GM23338 (cell line): Measurements from ENCODE around the gene HKDC1. TPM values are rescaled to one million over a fixed set of nuclear protein-coding genes. Genes with fewer than 3 reads are reported as not detected.

ENCODE experiments used
- ATAC-seq: fragments of 200-7000 bp; cut with Tn5 transposase; 3 replicates; pipeline ENCODE4 v1.9.1; 2020
- DNase-seq: peaks from one replicate; pipeline ENCODE4 v3.0.0-alpha.2; 2015; ENCODE audit warnings: low spot score
- H2AFZ ChIP-seq: fragments of 200-600 bp; sonication (generic); 2 replicates; pipeline ENCODE4 v1.8.0; 2016; ENCODE audit warnings: antibody characterized with exemption, mild to moderate bottlenecking, moderate library complexity
- H3F3A ChIP-seq: fragments of 200-600 bp; sonication (generic); replicated peaks from 2 replicates; pipeline ENCODE4 v1.8.0; 2017; ENCODE audit warnings: antibody characterized with exemption, mixed run types, low read depth
- H3K27ac ChIP-seq: fragments of 200-600 bp; sonication (generic); 2 replicates; pipeline ENCODE4 v1.6.1; 2016; ENCODE audit warnings: low read depth
- H3K27me3 ChIP-seq: fragments of 200-600 bp; sonication (generic); 2 replicates; pipeline ENCODE4 v1.8.0; 2016; ENCODE audit warnings: mild to moderate bottlenecking, mixed run types, moderate library complexity; ENCODE audit not compliant: insufficient read depth
- H3K36me3 ChIP-seq: fragments of 200-600 bp; sonication (generic); 2 replicates; pipeline ENCODE4 v1.8.0; 2016; ENCODE audit warnings: mild to moderate bottlenecking; ENCODE audit not compliant: insufficient read depth
- H3K4me1 ChIP-seq: fragments of 200-600 bp; sonication (generic); 2 replicates; pipeline ENCODE4 v1.8.0; 2016; ENCODE audit warnings: mild to moderate bottlenecking, moderate library complexity; ENCODE audit not compliant: insufficient read depth
- H3K4me2 ChIP-seq: fragments of 200-600 bp; sonication (generic); 2 replicates; pipeline ENCODE4 v1.7.1; 2017; ENCODE audit warnings: mixed run types
- H3K4me3 ChIP-seq: fragments of 200-600 bp; sonication (generic); 2 replicates; pipeline ENCODE4 v1.6.1; 2016; ENCODE audit warnings: mixed run types
- H3K79me2 ChIP-seq: fragments of 200-600 bp; sonication (generic); replicated peaks from 2 replicates; pipeline ENCODE4 v1.8.0; 2017; ENCODE audit warnings: mild to moderate bottlenecking; ENCODE audit not compliant: insufficient read depth
- H3K9me2 ChIP-seq: fragments of 200-600 bp; sonication (generic); 2 replicates; pipeline ENCODE4 v1.8.0; 2017; ENCODE audit not compliant: insufficient read depth
- H4K20me1 ChIP-seq: fragments of 200-600 bp; sonication (generic); replicated peaks from 2 replicates; pipeline ENCODE4 v1.8.0; 2017; ENCODE audit warnings: mild to moderate bottlenecking; ENCODE audit not compliant: insufficient read depth
- H3K27ac Mint-ChIP-seq: 2 replicates; pipeline ENCODE4 v1.8.0; 2020; ENCODE audit warnings: inconsistent platforms, mild to moderate bottlenecking, moderate library complexity, mixed read lengths
- H3K27me3 Mint-ChIP-seq: 3 replicates; pipeline ENCODE4 v1.8.0; 2022; ENCODE audit warnings: low read depth, mild to moderate bottlenecking, moderate library complexity, mixed read lengths, inconsistent platforms; ENCODE audit not compliant: insufficient read depth, poor library complexity
- H3K36me3 Mint-ChIP-seq: 3 replicates; pipeline ENCODE4 v1.8.0; 2021; ENCODE audit warnings: low read depth, mild to moderate bottlenecking, inconsistent platforms, moderate library complexity, mixed read lengths
- H3K4me1 Mint-ChIP-seq: 3 replicates; pipeline ENCODE4 v1.8.0; 2020; ENCODE audit warnings: mild to moderate bottlenecking, inconsistent platforms, mixed read lengths
- H3K4me3 Mint-ChIP-seq: 3 replicates; pipeline ENCODE4 v1.8.0; 2021; ENCODE audit warnings: moderate library complexity, mild to moderate bottlenecking, inconsistent platforms, mixed read lengths
- H3K9me3 Mint-ChIP-seq: 3 replicates; pipeline ENCODE4 v1.8.0; 2020; ENCODE audit warnings: moderate library complexity, mild to moderate bottlenecking, inconsistent platforms, mixed read lengths
- CREB1 ChIP-seq: fragments of 250-450 bp; sonication (Bioruptor Pico); IDR thresholded peaks from 2 replicates; pipeline ENCODE4 v1.5.0; 2020; ENCODE audit warnings: low read depth, mild to moderate bottlenecking, moderate library complexity
- CTCF ChIP-seq, 2 experiments: fragments of 200-600 bp in 1 of 2; sonication (generic) in 1 of 2; conservative IDR thresholded peaks; 2 replicates each; pipeline versions ENCODE4 v1.5.1 to v1.6.1; 2016 to 2017; ENCODE audit warnings: antibody characterized with exemption in 2 of 2, low read depth in 2 of 2, mild to moderate bottlenecking in 2 of 2, moderate library complexity in 1 of 2
- ETS1 ChIP-seq: IDR thresholded peaks from 2 replicates; pipeline ENCODE4 v1.6.1; 2016; ENCODE audit warnings: antibody characterized with exemption
- EZH2 ChIP-seq: fragments of 200-600 bp; sonication (generic); IDR thresholded peaks from one replicate; pipeline ENCODE4 v1.8.0; 2017; ENCODE audit warnings: antibody characterized with exemption, mild to moderate bottlenecking, low read depth; ENCODE audit not compliant: unreplicated experiment
- EZH2phosphoT487 ChIP-seq: fragments of 200-600 bp; sonication (generic); IDR thresholded peaks from one replicate; pipeline ENCODE4 v1.8.1; 2018; ENCODE audit warnings: antibody characterized with exemption; ENCODE audit not compliant: unreplicated experiment
- NANOG ChIP-seq: IDR thresholded peaks from 2 replicates; pipeline ENCODE4 v1.6.1; 2016; ENCODE audit warnings: antibody characterized with exemption, borderline replicate concordance
- STAT1 ChIP-seq: IDR thresholded peaks from one replicate; pipeline ENCODE4 v1.6.1; 2016; ENCODE audit warnings: antibody characterized with exemption; ENCODE audit not compliant: unreplicated experiment
- ZNF331 ChIP-seq: fragments of 250-450 bp; sonication (Bioruptor Pico); IDR thresholded peaks from 2 replicates; pipeline ENCODE4 v1.5.0; 2020; ENCODE audit warnings: low read depth, mild to moderate bottlenecking, moderate library complexity
- polyA plus RNA-seq: library from polyadenylated mRNA; unstranded; fragments of >200 nt; fragmentation: Nextera tagmentation; extraction: Ambion mirVana; gene quantifications from 2 replicates; pipeline ENCODE4 v1.2.1, GENCODE V29; 2016
- total RNA-seq: library from RNA; depleted of rRNA; stranded (reverse); fragments of >200 nt; shearing (Covaris generic); gene quantifications from 2 replicates; pipeline ENCODE4 v1.2.3, GENCODE V29; 2014

HKDC1 gene
- total and polyA plus RNA-seq, 2 experiments from 2014 or later, result 0.03 TPM; not detected in 1

GRCh38 chr10:69211524-69211923 is 8.6 kb upstream of the HKDC1 start (continued):
- no peak for TF ChIP-seq ZNF331 (CRISPR knock-in tag)
- no peak for TF ChIP-seq ETS1
- no peak for TF ChIP-seq NANOG

GRCh38 chr10:69213591-69214311 is 6.4 kb upstream of the HKDC1 start:
- ATAC-seq (no peak), DNase-seq (no peak)
- Mint-ChIP-seq H3K36me3 (peaks cover 3% of the 10 kb centered on the region; the same call in 2 of the 3 replicates), H3K4me3 (no peak overlapping the region), H3K27me3 (no peaks in the 10 kb centered on the region), H3K4me1 (peaks cover 2% of the 10 kb centered on the region; the same call in 1 of the 3 replicates), H3K27ac (no peak overlapping the region), H3K9me3 (no peaks in the 10 kb centered on the region)
- Histone ChIP-seq H4K20me1 (no peaks in the 10 kb centered on the region), H3K4me1 (no peaks in the 10 kb centered on the region), H3F3A (0 out of 2 replicates have a peak, but pooled peaks cover 2% of the 10 kb centered on the region), H3K4me3 (no peak overlapping the region), H3K27ac (no peak overlapping the region), H2AFZ (no peak overlapping the region), H3K36me3 (no peaks in the 10 kb centered on the region), H3K79me2 (no peaks in the 10 kb centered on the region), H3K27me3 (no peaks in the 10 kb centered on the region), H3K4me2 (no peak overlapping the region), H3K9me2 (no peaks in the 10 kb centered on the region)
- TF ChIP-seq CTCF (conservative IDR thresholded peaks at IDR 0.05; ENCODE audit: low read depth in 2 of 2) (no peak), STAT1 (no peak), CREB1 (CRISPR knock-in tag) (no peak), EZH2phosphoT487 (no peak)

GRCh38 chr10:69214666-69215131 is 5.4 kb upstream of the HKDC1 start:
- Histone ChIP-seq H2AFZ (no peak overlapping the region), H3K79me2 (no peaks in the 10 kb centered on the region), H3K9me2 (no peaks in the 10 kb centered on the region), H3F3A (0 out of 2 replicates have a peak, but pooled peaks cover under 1% of the 10 kb centered on the region), H3K4me3 (no peak overlapping the region), H3K36me3 (no peaks in the 10 kb centered on the region), H3K4me2 (no peak overlapping the region), H4K20me1 (no peaks in the 10 kb centered on the region), H3K4me1 (no peaks in the 10 kb centered on the region), H3K27ac (no peak overlapping the region), H3K27me3 (no peaks in the 10 kb centered on the region)
- Mint-ChIP-seq H3K9me3 (no peaks in the 10 kb centered on the region), H3K4me3 (no peak overlapping the region), H3K27me3 (no peaks in the 10 kb centered on the region), H3K36me3 (no peaks in the 10 kb centered on the region), H3K4me1 (peaks cover 2% of the 10 kb centered on the region; the same call in 1 of the 3 replicates), H3K27ac (no peak overlapping the region)
- DNase-seq (no peak), ATAC-seq (no peak)
- TF ChIP-seq CREB1 (CRISPR knock-in tag) (no peak), EZH2 (no peak)
